LNCaP clone FGC (cell line): ENCODE measurements around the gene NFAT5.

ENCODE experiments used
- DNase-seq: peaks from one replicate; pipeline ENCODE4 v3.0.0-alpha.2; 2011; ENCODE audit warnings: low read depth
- H3K4me3 ChIP-seq: 2 replicates; pipeline ENCODE4 v1.5.1; 2011; ENCODE audit warnings: mild to moderate bottlenecking, low read depth, low read length, control low read depth
- CTCF ChIP-seq: IDR thresholded peaks from 2 replicates; pipeline ENCODE4 v1.5.1; 2012; ENCODE audit warnings: mild to moderate bottlenecking; ENCODE audit not compliant: control insufficient read depth, insufficient read depth; ENCODE audit errors: extremely low read depth

Gene NFAT5

DNA sequence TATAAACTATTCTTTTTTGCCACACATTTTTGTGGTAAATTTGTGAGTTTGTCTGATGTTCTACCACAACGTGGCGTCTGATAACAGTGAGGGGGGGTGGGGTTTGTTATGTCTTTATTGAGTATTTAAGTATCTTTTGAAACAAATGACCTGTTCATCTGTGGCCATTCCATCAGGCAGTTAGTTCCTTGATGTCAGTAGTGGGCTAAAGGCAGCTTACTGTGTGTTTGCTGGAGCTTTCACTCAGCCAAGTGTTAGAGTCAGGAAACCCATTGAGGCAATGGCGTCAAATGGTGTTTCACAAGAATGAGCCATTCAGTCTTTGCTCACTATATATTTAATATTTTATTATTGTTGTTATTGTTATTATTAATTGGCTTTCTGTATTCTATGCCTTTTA is 132.6 kb downstream of the NFAT5 start:
- TF ChIP-seq CTCF: no peak
- H3K4me3 ChIP-seq: no peak overlapping the region
- DNase-seq: no peak

DNA sequence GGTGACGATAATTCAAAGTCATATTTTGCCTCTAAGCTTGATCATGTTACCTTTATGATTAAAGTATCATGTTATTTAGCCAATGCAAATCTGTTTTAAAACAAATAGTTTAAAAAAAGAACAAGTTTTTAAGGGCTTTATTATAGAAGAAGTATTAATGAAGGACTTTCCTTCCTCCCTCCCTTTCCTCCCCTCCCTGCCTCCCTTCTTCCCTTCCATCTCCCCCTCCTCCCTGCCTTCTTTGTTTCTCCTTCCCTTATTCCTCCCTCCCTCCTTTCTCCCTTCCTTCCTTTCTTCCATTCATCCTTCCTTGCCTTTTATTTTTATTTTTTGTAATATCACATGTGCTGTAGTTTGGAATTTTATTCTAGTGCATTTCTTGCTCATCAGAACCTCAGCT is 134.1 kb downstream of the NFAT5 start:
- H3K4me3 ChIP-seq: no peak overlapping the region
- no peak for DNase-seq
- TF ChIP-seq CTCF: no peak

GRCh38 chr16:69701452-69701851 is 135.7 kb downstream of the NFAT5 start:
- no peak for DNase-seq
- H3K4me3 ChIP-seq: no peak overlapping the region
- TF ChIP-seq CTCF: no peak

DNA sequence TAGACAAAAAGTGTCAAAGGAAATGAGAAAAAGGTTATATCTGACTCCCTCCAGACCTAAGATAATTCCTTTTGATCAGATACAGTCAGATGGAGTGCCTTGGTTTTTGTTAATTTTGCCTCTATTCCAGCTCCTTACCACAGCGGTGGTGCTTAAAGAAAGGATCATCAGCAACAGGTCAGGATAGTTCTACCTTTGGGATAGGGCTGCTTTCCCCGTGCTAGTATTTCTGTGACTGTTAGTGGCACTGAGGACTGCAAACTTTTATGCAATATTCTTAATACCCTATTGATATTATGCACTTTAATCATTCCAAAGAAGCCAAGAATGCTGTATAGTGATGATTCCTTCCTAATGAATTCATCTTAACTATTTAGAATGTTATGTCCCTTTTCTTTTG is 136.1 kb downstream of the NFAT5 start:
- H3K4me3 ChIP-seq: no peak overlapping the region
- TF ChIP-seq CTCF: no peak
- DNase-seq: no peak

DNA sequence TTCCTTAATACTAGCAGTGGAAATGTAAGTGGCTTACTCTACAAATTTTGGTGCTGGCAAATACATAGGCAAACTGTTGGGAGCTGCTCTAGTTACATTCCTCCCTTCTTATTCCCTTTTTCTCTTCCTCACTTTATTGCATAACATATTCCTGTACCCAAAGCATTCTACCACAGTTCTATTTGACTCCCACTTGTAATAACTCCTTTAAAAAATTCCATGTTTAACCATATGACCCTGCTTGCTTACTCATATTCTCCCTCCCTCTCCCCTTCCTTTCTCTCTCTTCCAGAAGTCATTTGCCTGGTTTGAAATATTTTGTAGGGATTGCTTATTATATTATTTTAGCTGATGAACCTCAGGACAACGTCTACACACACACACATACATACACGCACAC is 137.9 kb downstream of the NFAT5 start:
- TF ChIP-seq CTCF: no peak
- no peak for DNase-seq
- H3K4me3 ChIP-seq: no peak overlapping the region

GRCh38 chr16:69706256-69706974 is 140.6 kb downstream of the NFAT5 start:
- DNase-seq: peak; percentile 76
- TF ChIP-seq CTCF: no peak
- H3K4me3 ChIP-seq: peak overlapping the region; percentile 2; the same call in 1 of the 2 replicates

GRCh38 chr16:69706975-69707340 is 141.2 kb downstream of the NFAT5 start:
- TF ChIP-seq CTCF: no peak

More at GRCh38 chr16:69706975-69707340, 141.2 kb downstream of the NFAT5 start:
- H3K4me3 ChIP-seq: peak overlapping the region; percentile 2; the same call in 1 of the 2 replicates
- DNase-seq: no peak
